ENCODE results near the gene CTNND2.
A peak's percentile ranks its signal among the peaks of the same experiment; 100 is the strongest.
"Not testable (repeated sequence)": the region's sequence is repeated elsewhere in the genome, so short reads cannot be mapped to it uniquely, and the experiment has no call there.

The CTNND2 gene

DNA sequence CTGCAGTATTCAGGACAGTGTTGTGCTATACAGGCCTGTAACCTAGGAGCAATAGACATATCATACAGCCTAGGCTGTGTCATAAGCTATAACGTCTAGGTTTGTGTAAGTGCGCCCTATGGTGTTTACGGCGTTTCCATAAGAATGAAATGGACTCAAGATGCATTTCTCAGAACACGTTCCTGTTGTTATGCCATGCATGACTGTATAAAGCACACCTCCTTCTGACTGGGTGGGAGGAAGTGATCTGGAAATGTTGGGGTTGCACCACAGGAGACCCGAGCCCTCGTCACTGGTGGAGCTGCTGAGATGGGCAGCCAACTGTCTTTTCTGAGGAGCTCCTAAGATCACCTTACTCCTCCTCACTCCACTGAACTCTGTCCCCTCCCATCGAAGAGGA, 751.9 kb downstream of the CTNND2 start:
- no peak for DNase-seq

DNA sequence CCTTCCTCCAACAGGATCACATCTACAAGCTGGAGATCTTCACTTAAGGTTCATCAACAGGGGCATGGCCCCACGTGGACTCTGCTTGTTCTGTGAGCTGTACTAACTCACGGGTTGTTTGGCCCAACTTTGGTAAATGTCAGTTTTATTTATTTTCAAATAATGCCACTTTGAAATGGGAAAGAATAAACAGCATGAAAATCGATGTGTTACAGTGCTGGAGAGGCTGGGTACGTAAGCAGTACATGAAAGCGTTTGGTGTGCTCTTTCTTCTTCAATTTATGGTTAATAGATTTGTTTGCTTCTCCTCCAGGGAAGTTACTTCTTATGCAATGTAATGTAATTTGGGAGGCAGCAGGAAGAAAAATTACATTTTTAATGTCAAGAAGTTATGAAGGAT, 753.3 kb downstream of the CTNND2 start:
- DNase-seq, result no peak

DNA sequence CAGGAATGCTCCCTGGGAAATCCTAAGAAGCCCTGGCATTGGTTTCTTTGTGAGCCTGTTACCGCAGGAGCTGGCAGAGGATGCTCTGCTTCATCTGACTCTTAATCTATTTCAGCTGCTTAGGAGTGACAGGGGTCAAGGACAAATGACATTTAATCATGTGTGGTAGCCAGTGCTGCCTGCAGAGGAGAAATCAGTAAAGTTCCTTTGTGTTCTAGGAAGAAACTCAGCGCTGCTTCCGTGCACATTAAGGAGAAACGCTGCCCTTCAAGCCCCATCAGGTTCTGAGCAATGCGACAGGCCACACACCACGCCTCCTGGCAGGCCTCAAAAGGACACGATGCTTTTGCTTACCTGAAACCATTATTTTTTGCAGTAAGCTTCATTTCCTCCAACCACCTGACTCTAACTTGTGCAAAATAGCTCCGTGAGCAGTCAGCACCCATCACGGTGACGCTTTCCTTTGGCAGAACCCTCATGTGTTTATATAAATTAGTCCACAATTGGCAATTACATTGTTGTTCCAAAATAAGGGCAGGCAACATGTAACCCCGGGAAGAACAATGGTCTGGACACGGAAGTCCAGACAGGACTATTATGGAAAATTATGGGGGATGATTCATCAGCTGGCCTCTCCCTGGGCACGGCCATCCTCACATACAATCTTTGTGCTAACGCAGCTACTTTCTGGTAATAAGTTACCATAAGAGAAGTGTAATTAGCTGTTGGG, 755.3 kb downstream of the CTNND2 start:
- no peak for DNase-seq

DNA sequence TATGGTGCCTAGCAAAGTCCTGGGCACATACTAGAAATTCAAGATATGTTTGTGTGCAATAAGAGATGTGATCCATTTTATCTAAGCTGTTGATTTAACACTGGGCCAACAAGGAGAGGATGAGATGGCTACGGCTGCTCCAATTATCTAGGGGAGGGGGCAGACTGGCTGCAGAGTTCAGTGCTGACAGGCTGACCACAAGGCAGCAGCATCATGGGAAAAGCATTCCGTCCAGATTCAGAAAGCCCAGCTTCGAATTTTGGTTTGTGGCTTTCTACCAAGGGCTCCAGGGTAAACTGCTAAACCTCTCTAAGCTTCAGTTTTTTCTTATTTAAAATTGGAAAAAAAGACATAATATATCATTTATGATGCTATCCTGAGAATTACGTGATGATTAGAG, 758.1 kb downstream of the CTNND2 start:
- no peak for DNase-seq

DNA sequence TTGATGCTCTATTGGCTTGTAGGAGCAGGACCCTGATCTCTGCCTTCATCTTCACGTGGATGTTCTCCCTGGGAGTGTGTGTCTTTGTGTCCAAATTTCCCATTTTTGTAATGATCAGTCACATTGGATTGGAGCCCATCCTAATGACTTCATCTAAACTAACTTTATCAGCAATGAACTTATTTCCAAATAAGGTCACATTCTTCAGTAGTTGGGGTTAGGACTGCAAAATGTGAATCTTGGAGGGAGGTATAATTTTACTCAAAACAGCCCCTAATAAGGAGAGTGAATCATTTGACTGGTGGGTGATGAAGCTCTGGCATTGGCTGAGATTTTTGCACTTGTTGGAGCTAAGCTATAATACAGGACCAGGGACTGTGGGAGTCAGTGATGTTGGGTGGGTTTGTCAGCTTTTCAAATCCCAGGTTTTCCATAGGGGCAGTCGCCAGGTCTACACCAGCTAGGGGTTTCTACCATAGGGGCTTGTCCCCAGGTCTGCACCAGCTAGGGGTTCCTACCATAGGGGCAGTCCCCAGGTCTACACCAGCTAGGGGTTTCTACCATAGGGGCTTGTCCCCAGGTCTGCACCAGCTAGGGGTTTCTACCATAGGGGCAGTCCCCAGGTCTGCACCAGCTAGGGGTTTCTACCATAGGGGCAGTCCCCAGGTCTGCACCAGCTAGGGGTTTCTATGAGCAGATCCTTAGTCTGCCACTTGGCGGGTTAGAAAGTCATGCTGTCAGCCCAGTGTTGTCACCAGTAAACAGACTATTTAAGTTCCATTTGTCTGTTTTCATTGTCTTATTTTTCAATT, 760.6 kb downstream of the CTNND2 start:
- DNase-seq, result peak; percentile 85

DNA sequence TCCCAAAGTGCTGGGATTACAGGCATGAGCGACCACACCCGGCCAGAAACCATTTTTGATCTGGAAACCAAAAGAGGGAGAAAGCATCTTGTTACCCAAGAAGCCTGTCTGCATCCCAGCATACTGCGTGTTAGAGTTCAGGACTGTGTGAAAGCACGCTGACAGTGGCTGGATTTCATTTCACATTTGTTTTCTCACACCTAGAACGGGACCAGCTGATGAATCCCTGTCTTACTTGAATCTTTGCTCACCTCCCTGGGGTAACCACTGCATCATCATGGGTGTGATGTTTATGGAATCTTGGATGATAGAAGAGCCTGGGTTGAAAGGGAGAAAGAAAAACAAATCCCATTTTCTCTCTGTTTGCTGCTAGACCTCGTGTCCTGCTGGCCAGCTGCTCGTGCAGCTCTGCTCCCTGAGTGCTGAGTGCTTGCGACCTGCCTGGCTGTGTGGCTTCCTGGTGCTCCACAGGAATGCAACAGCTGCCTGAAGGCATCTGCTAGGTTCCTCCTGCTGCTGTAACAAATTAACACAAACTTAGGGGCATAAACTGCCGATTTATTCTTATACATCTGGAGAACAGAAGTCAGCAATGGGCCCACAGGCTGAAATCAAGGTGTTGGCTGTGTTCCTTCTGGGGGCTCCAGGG, 764.9 kb downstream of the CTNND2 start:
- DNase-seq, result no peak

DNA sequence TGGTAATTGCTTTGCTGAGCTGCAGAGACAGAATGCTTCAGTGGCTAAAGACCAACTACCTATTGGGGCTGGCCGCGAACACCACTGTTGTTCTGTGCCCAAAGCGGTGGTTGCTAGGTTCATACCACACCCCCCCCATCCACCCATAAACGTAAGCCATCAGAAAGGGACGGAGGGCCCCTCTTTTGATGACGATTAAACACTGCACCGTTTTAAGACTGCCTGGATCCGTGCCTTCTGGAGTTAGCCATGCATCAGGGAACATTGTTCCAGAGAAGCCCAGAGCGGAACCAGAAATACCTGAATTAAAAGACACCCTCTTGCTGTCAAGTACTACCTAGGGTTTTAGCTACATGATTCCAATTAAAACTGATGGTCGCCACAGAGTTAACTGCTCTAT, 774.1 kb downstream of the CTNND2 start:
- no peak for DNase-seq

DNA sequence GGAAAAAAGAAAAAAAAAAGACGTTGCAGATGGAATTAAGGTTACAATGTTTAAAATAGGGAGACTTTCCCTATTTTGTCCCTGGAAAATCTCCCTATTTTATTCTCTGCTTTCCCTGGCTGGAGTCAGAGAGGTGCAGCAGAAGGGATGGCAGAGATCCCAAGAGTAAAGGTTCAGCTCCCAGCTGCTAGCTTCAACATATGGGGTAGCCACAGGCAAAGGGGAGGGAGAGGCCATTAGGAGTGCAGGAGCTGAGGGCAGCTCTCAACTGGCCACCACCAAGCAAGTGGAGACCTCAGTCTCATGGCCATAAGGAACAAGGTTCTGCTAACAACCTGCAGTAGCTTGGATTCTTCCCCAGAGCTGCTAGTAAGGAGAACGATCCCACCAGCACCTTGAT, 776.2 kb downstream of the CTNND2 start:
- DNase-seq, result no peak

DNA sequence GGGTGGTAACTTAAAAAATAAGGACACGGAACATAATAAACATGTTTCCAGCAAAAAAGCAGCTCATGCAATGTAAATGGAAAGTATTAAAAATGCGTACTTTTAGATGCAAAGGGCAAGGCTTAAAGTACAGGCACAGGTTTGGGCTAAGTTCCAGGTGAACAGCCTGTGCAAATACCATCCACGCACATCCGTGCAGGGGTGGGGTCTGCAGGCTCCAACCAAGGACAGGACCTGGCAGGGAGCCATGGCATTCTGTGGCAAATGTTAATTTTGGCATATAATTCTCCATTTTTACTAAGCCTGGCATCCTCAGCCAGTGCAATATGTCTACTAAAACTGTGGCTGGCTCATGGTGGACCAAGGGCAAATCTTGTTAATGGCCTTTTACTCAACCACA, 777.4 kb downstream of the CTNND2 start:
- DNase-seq, result no peak

DNA sequence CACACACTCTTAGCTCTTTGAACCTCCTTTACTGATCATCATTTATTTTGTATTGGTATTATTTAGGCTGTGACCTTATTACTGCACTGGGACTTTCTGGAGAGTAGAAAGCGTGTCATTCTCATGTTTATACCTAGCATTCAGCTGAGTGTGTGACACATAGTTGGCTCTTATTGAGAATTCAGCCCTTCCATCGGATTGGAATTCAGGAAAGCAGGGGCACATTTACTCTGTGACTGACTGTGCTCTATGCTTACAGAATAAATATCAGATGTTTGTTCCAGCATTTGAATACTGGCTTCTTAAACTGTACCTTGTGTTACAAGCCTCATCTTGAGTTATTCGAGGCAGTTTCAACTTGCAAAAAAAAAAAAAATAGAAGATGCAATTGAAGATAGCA, 782.4 kb downstream of the CTNND2 start:
- DNase-seq, result no peak

DNA sequence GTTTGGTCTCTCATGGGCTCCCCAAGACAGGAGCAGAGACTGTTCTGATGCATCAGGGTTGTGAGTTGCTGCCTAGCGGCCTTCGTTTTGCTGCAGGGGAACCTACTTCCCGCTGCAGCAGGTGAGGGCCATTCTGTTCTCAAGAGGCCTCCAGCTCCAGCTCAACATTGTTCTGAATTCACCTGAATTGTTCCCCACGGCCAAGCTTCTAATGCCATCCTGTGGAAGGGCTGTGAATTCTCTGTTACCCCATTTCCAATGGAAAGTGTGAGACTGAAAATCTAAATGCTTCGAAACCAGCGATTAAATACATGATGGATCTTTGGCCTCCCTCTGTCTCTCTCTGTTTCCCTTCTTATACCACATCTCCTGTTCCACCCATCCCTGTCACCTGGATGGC, 794.1 kb downstream of the CTNND2 start:
- no peak for DNase-seq

DNA sequence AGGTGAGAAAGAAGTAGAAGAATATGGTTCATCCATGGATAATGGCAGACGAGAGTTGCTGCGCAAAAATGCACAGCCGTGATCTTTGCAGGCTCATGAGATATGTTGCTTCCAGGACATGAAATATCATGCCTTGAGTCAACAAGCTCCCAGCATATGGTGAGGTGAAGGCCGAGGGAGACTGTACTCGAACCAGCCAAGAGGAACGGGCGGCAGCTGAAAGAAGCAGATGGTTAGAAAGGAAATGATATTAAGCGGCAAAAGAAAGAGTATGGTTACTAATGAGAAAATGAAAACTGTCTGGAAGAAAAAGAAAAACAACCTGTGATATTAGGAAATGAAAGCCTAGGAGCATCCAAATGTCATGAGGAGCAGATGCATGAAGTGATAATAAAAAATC, 798.5 kb downstream of the CTNND2 start:
- DNase-seq, result no peak

DNA sequence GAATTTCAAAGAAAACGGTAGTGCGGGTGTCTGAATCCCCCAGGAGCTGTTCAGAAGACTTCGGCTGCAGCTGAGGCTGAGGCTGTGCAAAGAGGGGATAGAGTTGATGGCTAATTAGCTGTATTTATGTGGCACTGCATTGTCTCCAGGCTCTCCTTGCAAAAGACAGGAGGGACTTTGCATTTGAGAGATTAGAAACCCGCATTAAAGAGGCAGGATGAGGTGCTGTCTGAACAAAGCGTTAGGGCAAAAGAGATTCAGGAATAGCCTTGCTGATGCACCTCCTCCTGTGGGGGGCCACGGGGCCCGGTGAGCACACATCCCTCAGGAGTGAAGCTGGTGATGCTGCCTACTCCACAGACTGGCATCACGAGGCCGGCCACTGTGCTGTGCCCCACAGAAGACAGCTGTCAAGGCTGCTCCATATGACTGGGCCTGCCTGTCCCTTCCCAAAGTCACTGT, 799.6 kb downstream of the CTNND2 start:
- DNase-seq, result no peak

DNA sequence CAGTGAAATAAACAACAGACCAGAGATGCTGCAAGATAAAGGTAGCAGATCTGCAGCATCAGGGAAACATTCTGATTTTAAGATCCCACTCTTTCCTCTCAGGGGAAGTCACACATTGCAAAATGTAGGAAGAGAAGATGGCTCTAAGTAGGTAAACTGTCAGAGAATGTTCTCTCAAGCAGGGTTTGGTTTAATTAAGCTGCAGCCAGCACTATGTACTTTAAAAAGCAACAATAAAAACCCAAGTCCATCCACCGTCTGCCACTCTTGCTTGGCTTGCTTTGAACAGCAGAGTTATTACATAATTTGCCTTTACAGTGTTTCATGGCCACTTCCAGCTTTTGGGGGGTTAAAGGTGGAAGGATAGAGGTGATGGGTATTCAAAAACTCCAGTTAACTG, 800.0 kb downstream of the CTNND2 start:
- DNase-seq, result no peak

DNA sequence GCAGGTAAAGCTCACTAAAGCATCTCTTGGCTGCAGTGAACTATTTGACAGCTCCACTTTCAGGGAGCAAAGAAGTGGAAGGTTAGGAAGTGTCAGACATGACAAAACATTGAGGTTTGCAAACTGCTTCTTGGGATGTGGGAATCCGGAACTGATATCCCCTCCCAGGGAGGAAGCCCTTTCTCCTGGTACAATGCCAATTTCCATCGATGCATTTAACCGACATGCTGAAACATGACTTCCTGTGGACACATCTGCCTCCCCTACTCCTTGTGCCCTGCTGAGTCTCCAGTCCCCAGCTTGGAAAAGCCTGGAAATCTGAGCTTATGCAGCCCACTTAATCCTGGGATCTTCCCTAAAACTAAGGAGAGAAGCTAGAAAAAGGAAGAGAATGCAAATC, 820.1 kb downstream of the CTNND2 start:
- no peak for DNase-seq

DNA sequence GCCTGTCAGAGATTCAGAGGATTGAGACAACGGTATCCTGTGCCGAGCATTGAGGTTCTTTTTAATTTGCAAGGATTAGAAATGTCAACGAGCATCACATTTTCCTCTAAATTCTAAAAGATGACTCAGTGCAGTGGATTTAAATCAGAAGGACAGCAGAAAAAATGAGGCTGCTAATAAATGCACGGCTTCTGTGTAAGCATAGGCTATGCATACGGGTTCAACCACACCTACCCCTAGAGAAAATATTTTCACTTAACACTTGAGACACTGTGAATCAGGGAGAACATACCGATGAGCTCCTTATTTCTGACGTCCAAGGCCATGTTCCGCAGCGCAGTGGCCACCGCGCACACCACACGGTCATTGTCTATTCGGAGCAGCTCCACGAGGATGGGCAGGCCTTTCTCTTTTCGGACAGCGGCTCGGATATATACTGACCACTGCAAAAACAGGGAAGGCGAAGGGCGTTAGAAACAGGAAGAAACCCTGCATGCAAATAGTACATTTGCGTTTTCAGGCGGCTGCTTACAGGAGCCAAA, 821.8 kb downstream of the CTNND2 start:
- no peak for DNase-seq

DNA sequence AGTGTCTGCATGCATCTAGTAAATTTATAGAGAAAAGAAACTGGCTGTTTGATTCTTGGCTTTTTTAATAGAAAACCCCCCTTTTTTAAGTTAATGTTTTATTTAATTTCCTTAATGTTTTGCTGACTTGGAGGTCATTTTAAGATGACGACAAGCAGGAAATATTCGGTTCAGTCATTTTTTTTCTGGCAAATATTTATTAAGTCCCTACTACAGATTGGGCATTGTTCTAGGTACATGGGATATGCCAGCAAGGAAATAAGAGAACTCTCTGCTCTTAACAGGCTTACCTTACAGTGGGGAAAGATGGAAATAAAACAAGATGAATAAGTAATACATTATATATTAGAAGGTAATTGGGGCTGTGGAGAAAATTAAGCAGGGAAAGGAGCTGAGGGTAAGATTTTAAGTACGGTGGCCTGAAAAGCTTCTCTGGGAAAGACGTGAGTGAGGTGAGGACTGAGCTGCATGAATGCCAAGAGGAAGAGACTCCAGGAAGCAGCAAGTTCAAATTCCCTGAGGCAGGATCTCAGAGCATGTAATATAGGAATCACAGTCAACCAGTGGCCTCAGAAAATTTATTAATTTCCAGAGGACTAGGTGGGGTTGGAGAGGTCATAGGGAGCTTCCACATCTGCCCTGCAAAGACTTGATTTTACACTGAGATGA, 827.2 kb downstream of the CTNND2 start:
- no peak for DNase-seq

DNA sequence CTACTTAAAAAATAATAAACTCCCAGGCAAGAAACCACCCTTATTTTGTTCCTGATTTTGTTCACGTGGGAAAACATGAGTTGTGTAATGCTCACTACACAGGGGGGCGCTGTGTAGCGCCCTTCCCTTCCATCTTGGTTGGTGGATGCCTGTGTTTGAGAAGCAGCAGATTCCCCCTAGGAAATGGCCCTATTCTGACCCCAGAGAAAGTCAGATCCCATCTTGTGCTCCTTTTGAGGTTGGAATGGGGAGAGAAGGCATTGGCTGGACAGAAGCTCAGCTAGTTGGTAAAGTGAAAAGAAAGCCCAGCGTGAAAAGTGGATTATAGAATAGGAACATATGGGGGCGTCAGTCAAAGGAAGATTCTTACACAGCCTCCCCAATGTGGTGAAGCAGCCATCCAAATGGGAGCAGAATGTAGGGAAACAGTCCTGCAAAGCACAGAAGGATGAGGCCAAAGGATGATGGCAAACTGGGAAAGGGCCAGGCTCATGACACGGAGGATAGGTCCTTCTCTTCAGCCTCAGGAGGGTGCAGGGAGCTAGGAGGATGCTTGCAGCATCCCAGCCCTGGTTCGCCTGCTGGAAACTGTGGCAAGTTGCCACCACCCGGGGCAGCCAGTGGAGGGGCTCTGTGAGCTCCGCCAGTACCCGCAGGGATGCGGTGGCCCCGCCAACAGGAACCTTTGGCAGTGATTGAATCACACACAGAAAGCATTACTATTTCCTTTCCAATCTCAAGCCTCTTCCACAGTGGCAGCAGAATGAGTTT, 829.0 kb downstream of the CTNND2 start:
- no peak for DNase-seq

DNA sequence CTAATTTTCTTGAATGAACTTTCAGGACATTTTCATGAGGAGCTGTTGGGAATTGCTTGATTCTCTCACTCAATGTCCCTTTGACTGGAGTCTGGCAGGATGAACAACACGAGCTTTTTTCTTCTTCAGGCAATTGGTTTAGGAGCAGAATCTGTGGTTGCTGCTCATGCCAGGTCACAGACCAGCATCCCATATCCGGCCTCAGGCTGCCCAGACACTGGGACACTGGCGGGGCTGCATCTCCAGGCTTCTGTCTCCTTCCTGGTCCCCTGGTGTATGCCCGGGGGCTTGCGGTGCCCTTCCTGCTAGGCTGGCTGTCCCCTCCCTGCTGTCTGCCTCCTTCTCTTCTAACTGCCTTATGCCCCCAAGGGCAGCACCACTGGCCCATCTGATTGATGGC, 831.7 kb downstream of the CTNND2 start:
- no peak for DNase-seq

DNA sequence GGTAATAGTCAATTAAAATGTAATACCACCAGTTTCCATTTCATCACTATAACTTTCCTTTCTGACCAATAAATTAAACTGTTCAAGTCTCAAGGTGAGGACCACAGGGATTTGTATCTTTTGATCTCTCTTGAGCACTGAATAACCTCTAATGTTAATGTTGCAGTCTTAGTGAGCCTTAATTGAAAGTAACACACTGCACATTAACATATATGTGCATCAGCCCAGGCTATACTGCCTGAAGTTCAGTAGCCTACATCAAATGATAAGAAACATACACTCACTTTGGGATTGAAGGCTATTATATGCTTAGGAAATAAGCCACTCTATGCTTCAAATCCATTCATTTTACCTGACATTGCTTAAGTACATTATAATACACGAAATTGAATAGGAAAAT, 832.2 kb downstream of the CTNND2 start:
- DNase-seq, result no peak

DNA sequence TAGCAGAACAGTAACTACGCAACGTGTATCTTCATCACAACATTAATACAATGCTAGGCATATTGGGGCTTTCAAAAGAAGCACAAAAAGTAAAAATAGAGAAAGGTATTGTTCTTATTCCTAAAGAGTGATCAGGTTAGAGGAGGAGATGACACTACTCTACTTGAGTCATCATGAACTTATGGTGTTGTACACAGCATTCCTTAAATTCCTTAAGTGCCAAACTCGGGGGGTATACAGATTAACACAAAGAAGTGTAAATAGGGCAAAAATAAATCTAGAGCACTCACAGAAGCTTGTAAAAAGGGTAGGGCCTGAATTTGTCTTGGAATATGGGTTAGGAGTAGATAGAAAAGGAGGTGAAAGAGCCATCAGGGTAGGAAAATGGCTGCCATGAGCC, 835.2 kb downstream of the CTNND2 start:
- no peak for DNase-seq

DNA sequence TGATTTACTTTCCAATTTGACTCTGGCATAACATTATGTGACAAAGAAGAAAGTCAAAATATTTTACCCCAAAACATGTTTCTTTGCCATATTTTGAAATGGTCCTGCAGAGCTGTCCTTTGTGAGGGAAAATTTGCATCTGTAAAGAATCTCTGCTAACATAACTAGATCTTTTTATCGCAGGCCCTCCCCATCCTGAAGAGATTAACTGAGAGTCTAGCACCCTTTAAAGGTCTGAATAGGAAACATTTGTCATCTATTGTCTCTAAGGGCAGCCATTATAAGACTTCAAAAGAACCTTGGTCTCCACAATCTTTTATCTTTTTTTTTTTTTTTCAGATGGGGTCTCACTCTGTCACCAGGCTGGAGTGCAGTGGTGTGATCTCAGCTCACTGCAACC, 838.5 kb downstream of the CTNND2 start:
- not testable (repeated sequence) for DNase-seq
